Calu3 (cell line): ENCODE measurements around the gene ADCY7. TPM values are rescaled to one million over a fixed set of nuclear protein-coding genes. Genes with fewer than 3 reads are reported as not detected.
A peak's percentile ranks its signal among the peaks of the same experiment; 100 is the strongest.
"Not testable (repeated sequence)": the region's sequence is repeated elsewhere in the genome, so short reads cannot be mapped to it uniquely, and the experiment has no call there.

Experiments used
- BruUV-seq: library from RNA; stranded (reverse); fragments of 400-500 nt; replicated peaks from 2 replicates; lab custom pipeline; 2021; lab: Mats Ljungman, UMichigan
- CTCF ChIA-PET: fragments of 300-600 bp; sonication (Branson Sonifier 250); formaldehyde crosslinking; loops from one replicate; lab custom pipeline; 2022; ENCODE audit warnings: antibody characterized with exemption; lab: Charles Lee
- DNase-seq: peaks from one replicate; pipeline ENCODE4 v3.0.0; 2022
- H3K27ac Mint-ChIP-seq: one replicate; pipeline ENCODE4 v1.8.0; 2022; ENCODE audit warnings: mixed read lengths; ENCODE audit not compliant: unreplicated experiment
- H3K27me3 Mint-ChIP-seq: one replicate; pipeline ENCODE4 v1.8.0; 2022; ENCODE audit warnings: mixed read lengths; ENCODE audit not compliant: unreplicated experiment
- H3K36me3 Mint-ChIP-seq: one replicate; pipeline ENCODE4 v1.8.0; 2022; ENCODE audit warnings: mild to moderate bottlenecking, moderate library complexity, mixed read lengths; ENCODE audit not compliant: insufficient read depth, unreplicated experiment
- H3K4me1 Mint-ChIP-seq: one replicate; pipeline ENCODE4 v1.8.0; 2022; ENCODE audit warnings: mild to moderate bottlenecking, low read depth, mixed read lengths; ENCODE audit not compliant: unreplicated experiment
- H3K4me3 Mint-ChIP-seq: one replicate; pipeline ENCODE4 v1.8.0; 2022; ENCODE audit warnings: mild to moderate bottlenecking, low read depth, moderate library complexity, mixed read lengths; ENCODE audit not compliant: unreplicated experiment
- H3K9me3 Mint-ChIP-seq: one replicate; pipeline ENCODE4 v1.8.0; 2022; ENCODE audit warnings: low read depth, mixed read lengths; ENCODE audit not compliant: unreplicated experiment
- intact Hi-C: fragments of 100-400 bp; cut with micrococcal nuclease; formaldehyde crosslinking; loops from one replicate; pipeline ENCODE4 v1.10.0; 2022; ENCODE audit not compliant: unreplicated experiment
- total RNA-seq: library from RNA; stranded (reverse); gene quantifications from 2 replicates; pipeline ENCODE4 v1.2.3, GENCODE V29; 2022
- TF ChIP-seq, protein P1 (sequence below): fragments of 200-600 bp; IDR thresholded peaks from one replicate; pipeline ENCODE4 v1.8.0; 2022; ENCODE audit warnings: antibody characterized with exemption; ENCODE audit not compliant: unreplicated experiment

Gene ADCY7
- total RNA-seq, 1 experiment from 2014 or later = 67.7 TPM

GRCh38 chr16:50235581-50235980 is 30.8 kb upstream of the ADCY7 start:
- H3K9me3 Mint-ChIP-seq = peaks cover 4% of the 10 kb centered on the region
- intact Hi-C loops = no loop called here
- peaks cover 7% of the 10 kb centered on the region for H3K36me3 Mint-ChIP-seq

GRCh38 chr16:50238314-50238713 is 28.0 kb upstream of the ADCY7 start:
- BruUV-seq = no TSS peak
- Mint-ChIP-seq H3K36me3 (peaks cover 6% of the 10 kb centered on the region), H3K27ac (no peak overlapping the region), H3K27me3 (no peaks in the 10 kb centered on the region), H3K9me3 (peaks cover 4% of the 10 kb centered on the region), H3K4me1 (peaks cover 28% of the 10 kb centered on the region), H3K4me3 (no peak overlapping the region)
- intact Hi-C loops = no loop called here
- TF ChIP-seq, protein P1, sequence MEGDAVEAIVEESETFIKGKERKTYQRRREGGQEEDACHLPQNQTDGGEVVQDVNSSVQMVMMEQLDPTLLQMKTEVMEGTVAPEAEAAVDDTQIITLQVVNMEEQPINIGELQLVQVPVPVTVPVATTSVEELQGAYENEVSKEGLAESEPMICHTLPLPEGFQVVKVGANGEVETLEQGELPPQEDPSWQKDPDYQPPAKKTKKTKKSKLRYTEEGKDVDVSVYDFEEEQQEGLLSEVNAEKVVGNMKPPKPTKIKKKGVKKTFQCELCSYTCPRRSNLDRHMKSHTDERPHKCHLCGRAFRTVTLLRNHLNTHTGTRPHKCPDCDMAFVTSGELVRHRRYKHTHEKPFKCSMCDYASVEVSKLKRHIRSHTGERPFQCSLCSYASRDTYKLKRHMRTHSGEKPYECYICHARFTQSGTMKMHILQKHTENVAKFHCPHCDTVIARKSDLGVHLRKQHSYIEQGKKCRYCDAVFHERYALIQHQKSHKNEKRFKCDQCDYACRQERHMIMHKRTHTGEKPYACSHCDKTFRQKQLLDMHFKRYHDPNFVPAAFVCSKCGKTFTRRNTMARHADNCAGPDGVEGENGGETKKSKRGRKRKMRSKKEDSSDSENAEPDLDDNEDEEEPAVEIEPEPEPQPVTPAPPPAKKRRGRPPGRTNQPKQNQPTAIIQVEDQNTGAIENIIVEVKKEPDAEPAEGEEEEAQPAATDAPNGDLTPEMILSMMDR = no peak
- no peak for DNase-seq
- CTCF ChIA-PET = no interaction called here

More at GRCh38 chr16:50235581-50235980, 30.8 kb upstream of the ADCY7 start:
- TF ChIP-seq, protein P1 = no peak
- no peak overlapping the region for H3K27ac Mint-ChIP-seq
- H3K4me1 Mint-ChIP-seq = peaks cover 28% of the 10 kb centered on the region
- no peak overlapping the region for H3K4me3 Mint-ChIP-seq
- CTCF ChIA-PET = interaction anchor here (1.1 to 1.3 kb wide), 3 partner anchors 12 to 211 kb away, joined by 3 read pairs; partner anchors contain the start of gene CNEP1R1
- peak; percentile 39 for DNase-seq
- BruUV-seq = no TSS peak
- H3K27me3 Mint-ChIP-seq = no peaks in the 10 kb centered on the region

GRCh38 chr16:50238868-50239301 is 27.5 kb upstream of the ADCY7 start:
- BruUV-seq = no TSS peak
- no peak overlapping the region for H3K4me3 Mint-ChIP-seq
- H3K36me3 Mint-ChIP-seq = peaks cover 6% of the 10 kb centered on the region
- H3K27me3 Mint-ChIP-seq = no peaks in the 10 kb centered on the region
- H3K9me3 Mint-ChIP-seq = peaks cover 4% of the 10 kb centered on the region
- H3K4me1 Mint-ChIP-seq = peaks cover 23% of the 10 kb centered on the region
- DNase-seq = no peak
- intact Hi-C loops = no loop called here
- no peak overlapping the region for H3K27ac Mint-ChIP-seq
- TF ChIP-seq, protein P1 = no peak
- CTCF ChIA-PET = no interaction called here

DNA sequence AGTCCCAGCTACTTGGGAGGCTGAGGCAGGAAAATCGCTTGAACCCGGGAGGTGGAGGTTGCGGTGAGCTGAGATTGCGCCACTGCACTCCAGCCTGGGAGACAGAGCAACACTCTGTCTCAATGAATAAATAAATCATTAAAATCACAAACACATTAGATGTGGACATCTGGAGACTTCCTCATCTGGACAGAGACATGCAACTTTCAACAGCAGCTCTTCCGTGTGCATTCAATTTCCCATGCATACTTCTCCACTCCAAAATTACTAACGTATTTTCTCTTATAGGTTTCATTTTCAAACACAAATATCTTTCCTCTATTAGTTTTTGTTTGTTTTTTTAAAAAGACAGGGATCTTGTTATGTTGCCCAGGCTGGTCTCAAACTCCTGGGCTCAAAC is 23.3 kb upstream of the ADCY7 start:
- H3K9me3 Mint-ChIP-seq, BruUV-seq, CTCF ChIA-PET, H3K4me3 Mint-ChIP-seq, H3K27me3 Mint-ChIP-seq, DNase-seq, H3K27ac Mint-ChIP-seq, intact Hi-C loops: not testable (repeated sequence)
- Mint-ChIP-seq H3K36me3 (peaks cover 26% of the 10 kb centered on the region), H3K4me1 (peaks cover 24% of the 10 kb centered on the region)

DNA sequence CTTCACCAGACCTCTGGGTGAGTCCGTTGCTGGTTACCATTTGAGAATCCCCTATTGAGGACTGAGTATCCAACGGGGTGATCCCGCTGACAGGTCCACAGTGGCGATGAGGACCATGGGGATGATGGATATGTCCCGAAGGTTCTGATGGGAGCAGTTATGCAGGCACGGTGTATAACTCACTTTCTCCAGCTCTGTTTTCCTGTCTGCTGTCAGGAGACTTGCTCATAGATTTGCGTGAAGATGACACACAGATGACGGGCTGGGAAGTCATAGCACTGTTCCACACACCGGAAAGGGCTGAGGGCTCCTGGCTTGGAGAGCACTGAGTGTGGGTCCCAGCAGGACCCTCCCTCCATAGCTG is 22.2 kb upstream of the ADCY7 start:
- peaks cover 31% of the 10 kb centered on the region for H3K4me1 Mint-ChIP-seq

More for the DNA sequence above, 22.2 kb upstream of the ADCY7 start:
- no peak overlapping the region for H3K4me3 Mint-ChIP-seq
- CTCF ChIA-PET = no interaction called here
- DNase-seq = no peak
- BruUV-seq = no TSS peak
- intact Hi-C loops = no loop called here
- no peak overlapping the region for H3K27ac Mint-ChIP-seq
- peaks cover 26% of the 10 kb centered on the region for H3K36me3 Mint-ChIP-seq
- TF ChIP-seq, protein P1 = no peak
- H3K27me3 Mint-ChIP-seq = no peaks in the 10 kb centered on the region
- H3K9me3 Mint-ChIP-seq = no peaks in the 10 kb centered on the region
